Activated CD4-positive, alpha-beta memory T cell treated with anti-CD3 and anti-CD28 coated beads, Interleukin-2, amount 10 ng/mL, durations not matched to agents 7 days and 5 days (primary cell): ENCODE results near the gene KIFC1. TPM values are rescaled to one million over a fixed set of nuclear protein-coding genes. Genes with fewer than 3 reads are reported as not detected.
"Not testable (repeated sequence)": the region's sequence is repeated elsewhere in the genome, so short reads cannot be mapped to it uniquely, and the experiment has no call there.

Experiments used
- CTCF ChIA-PET: fragments of 350-600 bp; sonication (Branson Sonifier 250); formaldehyde crosslinking; loops from one replicate; lab custom pipeline; 2021; ENCODE audit warnings: antibody characterized with exemption, inconsistent platforms; lab: Charles Lee
- POLR2A ChIA-PET: fragments of 350-600 bp; sonication (Branson Sonifier 250); formaldehyde crosslinking; loops from one replicate; lab custom pipeline; 2021; ENCODE audit warnings: antibody characterized with exemption; lab: Charles Lee
- DNase-seq: peaks from one replicate; pipeline ENCODE4 v3.0.0-alpha.2; 2020
- H3K27ac Mint-ChIP-seq: one replicate; pipeline ENCODE4 v1.8.0; 2021; ENCODE audit warnings: mild to moderate bottlenecking, mixed read lengths
- H3K27me3 Mint-ChIP-seq: one replicate; pipeline ENCODE4 v1.8.0; 2021; ENCODE audit warnings: mixed read lengths
- H3K36me3 Mint-ChIP-seq: one replicate; pipeline ENCODE4 v1.8.0; 2021; ENCODE audit warnings: low read depth, mixed read lengths
- H3K4me1 Mint-ChIP-seq: one replicate; pipeline ENCODE4 v1.8.0; 2021; ENCODE audit warnings: mixed read lengths
- H3K4me3 Mint-ChIP-seq: one replicate; pipeline ENCODE4 v1.8.0; 2021; ENCODE audit warnings: mild to moderate bottlenecking, mixed read lengths
- H3K9me3 Mint-ChIP-seq: one replicate; pipeline ENCODE4 v1.8.0; 2021; ENCODE audit warnings: mixed read lengths
- total RNA-seq, 2 experiments: library from RNA; stranded (reverse); gene quantifications; one replicate each; pipeline ENCODE4 v1.2.3, GENCODE V29; 2021

KIFC1 gene
- total RNA-seq, 2 experiments from 2014 or later = 125 to 127 TPM

DNA sequence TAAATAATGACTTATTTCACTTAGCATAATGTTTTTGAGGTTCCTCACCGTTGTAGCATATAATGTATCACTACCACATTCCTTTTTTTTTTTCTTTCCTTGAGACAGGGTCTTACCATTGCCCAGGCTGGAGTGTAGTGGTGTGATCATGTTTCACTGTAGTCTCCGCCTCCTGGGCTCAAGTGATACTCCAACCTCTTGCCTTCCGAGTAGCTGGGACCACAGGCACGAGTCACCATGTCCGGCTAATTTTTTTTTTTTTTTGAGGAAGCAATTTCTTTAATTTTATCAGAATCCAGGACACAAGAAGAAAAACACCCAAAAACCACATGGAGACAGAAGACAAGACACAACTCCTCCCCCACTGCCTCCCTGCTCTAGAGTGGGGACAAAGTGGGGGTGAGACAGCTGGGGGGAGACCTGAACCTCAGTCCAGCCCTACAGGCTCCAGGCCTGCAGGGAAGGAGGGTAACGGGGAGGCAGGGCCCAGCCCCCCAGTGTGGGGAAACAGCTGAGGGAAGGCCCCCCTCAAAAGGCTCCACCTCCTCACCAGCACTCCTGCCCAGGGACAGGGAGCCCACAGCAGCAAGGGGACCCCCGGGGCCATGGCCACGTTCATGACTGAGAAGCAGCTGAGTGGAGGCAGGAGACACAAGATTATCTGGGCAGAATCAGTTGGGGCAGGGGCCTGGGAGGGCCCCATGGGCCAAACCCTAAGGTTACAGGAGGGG is 27.0 kb upstream of the KIFC1 start:
- H3K4me3 Mint-ChIP-seq, H3K27ac Mint-ChIP-seq, H3K9me3 Mint-ChIP-seq, H3K36me3 Mint-ChIP-seq, H3K4me1 Mint-ChIP-seq, DNase-seq: not testable (repeated sequence)
- POLR2A ChIA-PET = interaction anchor here (0.9 to 2.1 kb wide), 2 partner anchors 10 to 21 kb away, joined by 3 to 8 read pairs; no protein-coding TSS in a partner anchor
- peaks cover 11% of the 10 kb centered on the region for H3K27me3 Mint-ChIP-seq
- CTCF ChIA-PET = interaction anchor here (1.0 kb wide), 1 partner anchor 116 kb away, joined by 3 read pairs; no protein-coding TSS in a partner anchor

DNA sequence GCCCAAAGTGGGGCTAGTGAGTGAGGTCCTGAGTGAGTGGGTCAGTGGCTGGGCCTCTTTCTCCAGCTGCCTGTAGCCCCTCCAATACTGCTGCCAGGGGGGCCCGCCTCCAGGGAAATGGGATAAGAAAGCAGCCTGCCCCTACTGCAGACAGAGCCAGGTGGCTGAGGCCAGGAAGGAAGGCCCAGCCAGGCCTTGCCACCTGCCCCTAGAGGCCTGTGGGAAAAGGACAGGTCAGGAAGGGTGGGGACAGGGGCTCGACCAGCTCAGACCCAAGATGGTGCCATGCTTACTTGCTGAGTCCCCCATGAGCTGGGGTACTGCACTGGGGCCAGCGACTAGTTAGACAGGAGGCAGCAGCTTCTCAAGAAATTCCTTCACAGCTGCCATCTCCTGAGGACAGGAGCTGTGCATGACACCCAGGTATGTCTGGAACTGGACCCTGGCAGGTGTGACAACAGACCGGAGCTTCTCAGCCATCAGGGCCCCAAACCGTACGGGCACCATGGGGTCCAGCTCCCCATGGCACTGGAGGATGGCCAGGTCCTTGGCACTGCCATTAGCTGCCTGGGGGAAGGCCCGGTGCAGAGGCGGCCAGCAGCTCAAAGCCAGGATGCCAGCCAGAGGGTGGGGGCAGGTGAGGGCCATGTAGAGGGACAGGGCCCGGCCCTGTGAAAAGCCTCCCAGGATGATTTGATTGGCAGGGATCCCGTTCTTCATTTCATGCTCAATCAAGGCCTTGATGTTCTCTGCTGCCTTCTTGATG is 26.2 kb upstream of the KIFC1 start:
- CTCF ChIA-PET, H3K36me3 Mint-ChIP-seq, H3K4me3 Mint-ChIP-seq, DNase-seq, H3K27ac Mint-ChIP-seq, H3K4me1 Mint-ChIP-seq, H3K9me3 Mint-ChIP-seq, H3K27me3 Mint-ChIP-seq: not testable (repeated sequence)
- POLR2A ChIA-PET = interaction anchor here (2.1 kb wide), 1 partner anchor 9 kb away, joined by 8 read pairs; no protein-coding TSS in a partner anchor

DNA sequence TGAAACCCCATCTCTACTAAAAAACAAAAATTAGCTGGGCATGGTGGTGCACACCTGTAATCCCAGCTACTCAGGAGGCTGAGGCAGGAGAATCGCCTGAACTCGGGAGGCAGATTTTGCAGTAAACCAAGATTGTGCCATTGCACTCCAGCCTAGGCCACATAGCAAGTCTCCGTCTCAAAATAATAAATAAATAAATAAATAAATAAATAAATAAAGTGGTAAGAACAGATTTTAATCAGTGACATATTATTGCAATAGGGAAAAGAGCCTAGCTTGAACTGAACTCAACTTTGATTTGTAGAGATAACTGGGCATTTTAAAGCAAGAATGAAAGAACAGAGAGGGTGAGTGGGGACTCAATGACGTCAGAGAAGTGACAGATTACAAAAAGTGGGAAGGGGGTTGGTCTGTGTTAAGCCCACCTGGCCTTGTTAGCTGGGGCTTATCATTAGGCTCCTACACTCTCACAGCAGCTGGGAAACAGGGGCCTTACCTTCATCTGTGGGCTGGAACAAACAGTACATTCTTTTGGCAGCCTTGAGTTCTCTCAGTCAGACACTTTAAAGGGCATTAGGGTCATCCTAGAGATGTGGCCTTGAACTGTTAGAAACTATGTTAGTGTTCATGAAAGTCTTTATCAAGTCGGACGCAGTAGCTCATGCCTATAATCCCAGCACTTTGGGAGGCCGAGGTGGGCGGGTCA is 24.5 kb upstream of the KIFC1 start:
- Mint-ChIP-seq H3K36me3 (no peaks in the 10 kb centered on the region), H3K4me1 (peaks cover 5% of the 10 kb centered on the region), H3K27ac (no peak overlapping the region), H3K9me3 (no peaks in the 10 kb centered on the region), H3K27me3 (no peaks in the 10 kb centered on the region), H3K4me3 (no peak overlapping the region)
- ChIA-PET CTCF (interaction anchor here (1.2 kb wide), 1 partner anchor 22 kb away, joined by 4 read pairs; no protein-coding TSS in a partner anchor), POLR2A (interaction anchor here (0.9 kb wide), 1 partner anchor 96 kb away, joined by 3 read pairs; the partner anchor contains the start of genes RPS18 and VPS52)
- no peak for DNase-seq

DNA sequence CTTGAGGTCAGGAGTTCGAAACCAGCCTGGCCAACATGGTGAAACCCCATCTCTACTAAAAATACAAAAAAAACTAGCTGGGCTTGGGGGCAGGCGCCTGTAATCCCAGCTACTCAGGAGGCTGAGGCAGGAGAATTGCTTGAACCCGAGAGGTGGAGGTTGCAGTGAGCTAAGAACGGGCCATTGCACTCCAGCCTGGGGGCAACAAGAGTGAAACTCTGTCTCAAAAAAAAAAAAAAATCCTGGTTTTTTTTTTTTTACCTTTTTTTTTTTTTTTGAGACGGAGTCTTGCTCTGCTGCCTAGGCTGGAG is 24.0 kb upstream of the KIFC1 start:
- H3K27ac Mint-ChIP-seq, H3K9me3 Mint-ChIP-seq, H3K4me3 Mint-ChIP-seq, H3K36me3 Mint-ChIP-seq, DNase-seq, H3K27me3 Mint-ChIP-seq, H3K4me1 Mint-ChIP-seq, POLR2A ChIA-PET: not testable (repeated sequence)
- CTCF ChIA-PET = interaction anchor here (1.2 kb wide), 1 partner anchor 22 kb away, joined by 4 read pairs; no protein-coding TSS in a partner anchor

DNA sequence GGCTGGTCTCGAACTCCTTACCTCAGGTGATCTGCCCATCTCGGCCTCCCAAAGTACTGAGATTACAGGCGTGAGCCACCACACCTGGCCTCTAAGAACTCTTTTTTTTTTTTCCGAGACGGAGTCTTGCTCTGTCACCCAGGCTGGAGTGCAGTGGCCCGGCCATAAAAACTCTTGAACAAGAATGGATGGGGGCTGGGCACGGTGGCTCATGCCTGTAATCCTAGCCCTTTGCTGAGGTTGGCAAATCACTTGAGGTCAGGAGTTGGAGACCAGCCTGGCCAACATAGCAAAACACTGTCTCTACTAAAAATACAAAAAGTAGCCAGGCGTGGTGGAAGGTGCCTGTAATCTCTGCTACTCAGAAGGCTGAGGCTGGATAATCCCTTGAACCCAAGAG is 19.7 kb upstream of the KIFC1 start:
- H3K4me3 Mint-ChIP-seq, H3K27me3 Mint-ChIP-seq, H3K36me3 Mint-ChIP-seq, DNase-seq, CTCF ChIA-PET, H3K9me3 Mint-ChIP-seq, POLR2A ChIA-PET, H3K27ac Mint-ChIP-seq: not testable (repeated sequence)
- peaks cover 33% of the 10 kb centered on the region for H3K4me1 Mint-ChIP-seq

DNA sequence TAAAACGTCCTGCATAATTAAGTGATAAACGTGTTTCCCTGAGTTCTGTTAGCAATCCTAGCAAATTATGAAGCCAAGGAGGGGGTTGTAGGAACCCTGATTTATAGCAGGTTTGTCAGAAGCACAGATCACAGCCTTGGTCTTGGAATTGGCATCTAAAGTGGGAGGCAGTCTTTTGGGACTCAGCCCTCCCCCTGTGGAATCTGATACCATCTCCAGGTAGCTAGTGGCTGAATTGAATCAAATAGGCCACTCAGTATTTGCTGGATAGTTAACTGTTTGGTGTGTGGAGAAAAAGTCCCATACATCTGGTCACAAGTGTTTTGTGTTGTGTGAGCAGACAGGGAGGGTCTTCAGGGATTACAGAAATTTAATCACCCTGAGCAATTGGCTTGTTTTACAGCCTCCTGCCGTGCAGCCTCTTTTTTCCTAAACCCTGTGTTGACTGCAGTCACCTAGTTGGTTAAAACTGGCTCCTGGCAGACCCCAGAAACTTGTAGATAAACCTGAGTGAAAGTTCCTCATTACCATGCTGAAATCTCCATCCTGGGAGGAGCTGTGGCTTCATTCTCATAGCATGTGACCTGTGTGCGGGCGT is 19.0 kb upstream of the KIFC1 start:
- H3K27ac Mint-ChIP-seq = no peak overlapping the region
- H3K4me1 Mint-ChIP-seq = peaks cover 33% of the 10 kb centered on the region
- no peaks in the 10 kb centered on the region for H3K27me3 Mint-ChIP-seq
- no peaks in the 10 kb centered on the region for H3K9me3 Mint-ChIP-seq
- no peak overlapping the region for H3K4me3 Mint-ChIP-seq
- H3K36me3 Mint-ChIP-seq = no peaks in the 10 kb centered on the region
- POLR2A ChIA-PET = no interaction called here
- CTCF ChIA-PET = no interaction called here
- no peak for DNase-seq

- ChIA-PET POLR2A (interaction anchor here (1.0 to 1.7 kb wide), 5 partner anchors 10 to 61 kb away, joined by 3 to 8 read pairs (median 4); partner anchors contain the start of gene ZBTB22), CTCF (interaction anchor here (0.8 to 2.1 kb wide), 3 partner anchors 16 to 212 kb away, joined by 3 to 9 read pairs (median 5); no protein-coding TSS in a partner anchor)
- H3K9me3 Mint-ChIP-seq = no peaks in the 10 kb centered on the region
- no peak for DNase-seq
- peak overlapping the region; percentile 60 for H3K27ac Mint-ChIP-seq
- H3K36me3 Mint-ChIP-seq = no peaks in the 10 kb centered on the region
- H3K27me3 Mint-ChIP-seq = no peaks in the 10 kb centered on the region
- H3K4me3 Mint-ChIP-seq = no peak overlapping the region
- H3K4me1 Mint-ChIP-seq = peaks cover 33% of the 10 kb centered on the region
Observed at GRCh38 chr6:33373960-33374910, 17.4 kb upstream of the KIFC1 start.

DNA sequence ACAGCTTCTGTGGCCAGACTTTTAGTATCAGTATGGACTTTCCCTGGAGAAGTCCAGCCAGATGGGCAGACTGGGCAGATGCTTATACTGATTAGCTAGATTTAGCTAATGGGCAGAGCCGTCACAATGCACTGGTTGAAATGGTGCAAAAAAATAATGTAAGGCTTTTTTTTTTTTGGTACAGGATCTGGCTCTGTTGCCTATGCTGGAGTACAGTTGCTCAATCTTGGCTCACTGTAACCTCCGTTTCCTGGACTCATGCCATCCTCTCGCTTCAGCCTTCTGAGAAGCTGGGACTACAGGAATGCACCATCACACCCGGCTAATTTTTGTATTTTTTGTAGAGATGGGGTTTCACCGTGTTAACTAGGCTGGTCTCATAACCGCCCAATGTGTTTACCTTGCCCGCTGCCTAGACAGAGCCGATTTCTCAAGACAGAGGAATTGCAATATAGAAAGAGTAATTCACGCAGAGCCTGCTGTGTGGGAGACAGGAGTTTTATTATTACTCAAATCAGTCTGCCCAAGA is 16.4 kb upstream of the KIFC1 start:
- H3K27me3 Mint-ChIP-seq = no peaks in the 10 kb centered on the region
- no peak for DNase-seq
- peaks cover 33% of the 10 kb centered on the region for H3K4me1 Mint-ChIP-seq
- H3K9me3 Mint-ChIP-seq = no peaks in the 10 kb centered on the region
- no peak overlapping the region for H3K27ac Mint-ChIP-seq
- ChIA-PET CTCF (interaction anchor here (0.6 to 2.1 kb wide), 4 partner anchors 15 to 211 kb away, joined by 3 to 9 read pairs (median 4); no protein-coding TSS in a partner anchor), POLR2A (interaction anchor here (1.3 to 1.7 kb wide), 2 partner anchors 11 to 62 kb away, joined by 4 to 8 read pairs; no protein-coding TSS in a partner anchor)
- no peaks in the 10 kb centered on the region for H3K36me3 Mint-ChIP-seq
- no peak overlapping the region for H3K4me3 Mint-ChIP-seq

DNA sequence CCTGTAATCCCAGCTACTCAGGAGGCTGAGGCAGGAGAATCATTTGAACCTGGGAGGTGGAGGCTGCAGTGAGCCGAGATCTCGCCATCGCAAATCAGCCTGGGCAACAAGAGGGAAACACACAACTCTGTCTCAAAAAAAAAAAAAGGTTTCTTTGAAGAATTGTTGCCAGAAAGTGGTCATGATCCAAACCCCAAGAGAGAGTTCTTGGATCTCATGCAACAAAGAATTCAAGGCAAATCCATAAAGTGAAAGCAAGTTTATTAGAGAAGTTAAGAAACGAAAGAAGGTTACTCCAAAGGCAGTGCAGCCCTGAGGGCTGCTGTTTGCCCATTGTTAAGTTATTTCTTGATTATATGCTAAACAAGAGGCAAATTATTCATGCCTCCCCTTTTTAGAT is 14.5 kb upstream of the KIFC1 start:
- CTCF ChIA-PET = no interaction called here
- Mint-ChIP-seq H3K27me3 (peaks cover 7% of the 10 kb centered on the region), H3K9me3 (no peaks in the 10 kb centered on the region), H3K36me3 (no peaks in the 10 kb centered on the region), H3K27ac (no peak overlapping the region), H3K4me1 (peaks cover 37% of the 10 kb centered on the region), H3K4me3 (no peak overlapping the region)
- POLR2A ChIA-PET = no interaction called here
- DNase-seq = no peak

GRCh38 chr6:33379184-33379583 is 12.4 kb upstream of the KIFC1 start:
- H3K4me1 Mint-ChIP-seq = peaks cover 28% of the 10 kb centered on the region
- H3K27ac Mint-ChIP-seq, H3K9me3 Mint-ChIP-seq, H3K27me3 Mint-ChIP-seq, H3K36me3 Mint-ChIP-seq, H3K4me3 Mint-ChIP-seq, POLR2A ChIA-PET, DNase-seq: not testable (repeated sequence)
- CTCF ChIA-PET = interaction anchor here (0.7 kb wide), 1 partner anchor 179 kb away, joined by 3 read pairs; the partner anchor contains the start of genes RXRB and SLC39A7

- CTCF ChIA-PET = no interaction called here
- no peaks in the 10 kb centered on the region for H3K36me3 Mint-ChIP-seq
- DNase-seq = no peak
- no peaks in the 10 kb centered on the region for H3K9me3 Mint-ChIP-seq
- peaks cover 7% of the 10 kb centered on the region for H3K27me3 Mint-ChIP-seq
- peaks cover 16% of the 10 kb centered on the region for H3K4me1 Mint-ChIP-seq
- H3K27ac Mint-ChIP-seq = no peak overlapping the region
- no peak overlapping the region for H3K4me3 Mint-ChIP-seq
- POLR2A ChIA-PET = interaction anchor here (0.7 kb wide), 1 partner anchor 81 kb away, joined by 3 read pairs; no protein-coding TSS in a partner anchor
Observed at GRCh38 chr6:33380272-33380981, 11.2 kb upstream of the KIFC1 start.
